GM12892 (cell line): ENCODE measurements around the gene DBN1.

ENCODE experiments used
- DNase-seq: peaks from one replicate; pipeline ENCODE4 v3.0.0; 2011; ENCODE audit not compliant: insufficient read length
- FAIRE-seq: peaks from 2 replicates; lab custom pipeline; 2011; peaks lifted over from hg19 to GRCh38; lab: Jason Lieb, UNC
- POLR2A ChIP-seq: IDR thresholded peaks from 2 replicates; pipeline ENCODE4 v1.6.1; 2011; ENCODE audit warnings: low read depth, low read length, control low read depth
- POLR2AphosphoS5 ChIP-seq: IDR thresholded peaks from 2 replicates; pipeline ENCODE4 v1.6.1; 2011; ENCODE audit warnings: low read depth, low read length, control low read depth
- TAF1 ChIP-seq: IDR thresholded peaks from 2 replicates; pipeline ENCODE4 v1.6.1; 2011; ENCODE audit warnings: low read depth, mild to moderate bottlenecking, control low read depth, low read length, borderline replicate concordance

DBN1 gene

DNA sequence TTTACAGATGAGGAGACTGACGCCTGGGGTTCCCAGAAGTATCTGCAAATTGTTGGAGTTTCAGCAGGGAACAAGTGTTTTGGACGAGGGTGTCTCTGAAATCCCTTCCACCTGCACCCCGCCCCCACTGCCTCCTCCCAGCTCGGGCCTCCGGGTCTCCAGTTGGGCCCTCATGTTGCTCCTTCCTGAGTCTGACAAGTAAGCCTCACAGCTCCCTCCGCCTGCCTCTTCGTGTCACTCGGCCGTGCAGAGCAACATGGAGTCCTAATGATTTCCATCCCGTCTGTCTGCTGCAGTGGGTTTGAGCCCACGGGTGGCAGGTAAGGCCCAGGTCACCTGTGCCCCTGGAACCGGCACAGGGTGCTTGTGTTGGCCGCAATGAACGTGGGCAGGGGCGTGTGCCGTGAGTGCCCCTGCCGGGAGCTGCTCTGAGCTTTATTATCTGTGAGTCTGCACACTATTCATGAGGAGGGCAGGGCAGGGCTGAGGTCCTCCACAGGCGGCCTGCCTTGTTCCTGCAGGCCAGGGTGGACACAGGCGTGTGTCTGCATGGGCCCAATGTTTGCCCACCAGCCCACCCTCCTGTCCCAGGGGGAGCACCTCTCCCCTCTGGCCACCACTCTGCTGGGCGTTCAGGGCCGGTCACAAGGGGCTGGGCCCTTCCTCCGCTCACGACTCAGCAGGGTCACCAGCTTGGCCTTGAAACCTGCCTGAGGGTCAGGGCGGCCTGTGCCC, 30.1 kb upstream of the DBN1 start:
- no peak for FAIRE-seq
- no peak for DNase-seq
- TF ChIP-seq POLR2AphosphoS5, result no peak
- no peak for TF ChIP-seq TAF1
- TF ChIP-seq POLR2A, result no peak

- no peak for TF ChIP-seq POLR2A
- no peak for TF ChIP-seq TAF1
- no peak for TF ChIP-seq POLR2AphosphoS5
- no peak for DNase-seq
- no peak for FAIRE-seq
These were observed 29.5 kb upstream of the DBN1 start for GRCh38 chr5:177502886-177503285.

- no peak for TF ChIP-seq TAF1
- TF ChIP-seq POLR2A, result no peak
- TF ChIP-seq POLR2AphosphoS5, result no peak
- DNase-seq (no peak), FAIRE-seq (peak; percentile 76)
These were observed 28.6 kb upstream of the DBN1 start for GRCh38 chr5:177501874-177502678.

DNA sequence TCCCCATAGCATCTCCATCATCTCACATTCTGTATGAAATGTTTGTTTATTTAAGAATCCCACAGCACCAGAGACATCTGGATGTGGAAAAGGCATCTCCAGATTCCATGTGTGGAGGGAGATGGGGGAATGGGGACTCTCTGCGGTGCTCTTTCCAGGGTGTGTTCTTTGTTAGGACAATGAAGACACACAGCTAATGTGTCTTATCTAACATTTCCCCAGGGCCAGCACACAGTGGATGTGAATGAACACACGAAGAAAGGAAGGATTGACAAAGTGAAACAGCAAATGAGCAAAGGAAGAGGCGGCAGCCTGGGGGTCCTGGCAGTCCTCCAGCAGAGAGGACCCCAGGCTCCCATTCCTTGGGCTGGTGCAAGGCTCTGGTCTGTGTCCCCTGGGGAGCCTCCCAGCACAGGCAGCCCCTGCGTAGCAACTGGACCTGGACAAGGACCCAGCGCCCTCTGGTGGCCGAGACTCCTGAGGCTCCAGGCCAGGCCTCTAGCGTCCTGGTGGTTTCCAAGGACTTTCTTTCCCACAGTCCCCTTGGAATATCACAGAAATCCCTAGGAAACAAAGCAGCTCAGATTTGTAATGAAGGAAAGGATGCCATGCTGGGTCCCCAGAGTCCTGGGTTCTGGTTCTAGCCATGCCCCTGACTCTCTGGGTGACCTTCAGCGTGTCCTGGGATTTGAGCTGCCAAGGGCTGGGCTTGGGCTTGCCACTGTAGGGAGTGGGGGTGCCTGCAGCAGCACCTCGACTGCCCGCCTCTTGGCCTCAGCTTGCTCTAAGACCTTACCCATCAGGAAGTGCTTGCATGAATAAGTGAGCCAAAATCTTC, 27.5 kb upstream of the DBN1 start:
- TF ChIP-seq POLR2AphosphoS5 (no peak), TAF1 (no peak), POLR2A (no peak)
- peak; percentile 89 for FAIRE-seq
- peak; percentile 72 for DNase-seq

DNA sequence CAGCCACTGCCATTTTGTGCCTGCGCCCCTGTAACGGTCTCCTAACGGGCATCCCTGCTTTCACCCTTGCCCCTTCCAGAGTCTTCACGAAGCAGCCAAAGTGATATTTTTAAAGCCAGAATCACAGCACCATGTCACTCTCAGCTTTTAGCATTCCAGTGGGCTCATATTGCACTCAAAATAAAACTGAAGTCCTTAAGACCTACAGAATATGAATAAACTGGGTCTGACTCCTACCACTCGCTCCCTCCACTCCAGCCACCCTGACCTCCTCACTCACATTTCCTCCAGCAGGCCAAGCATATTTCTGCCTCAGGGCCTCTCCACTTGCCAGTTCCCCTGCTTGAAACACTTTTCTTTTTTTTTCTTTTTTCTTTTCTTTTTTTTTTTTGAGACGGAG, 26.4 kb upstream of the DBN1 start:
- FAIRE-seq (no peak), DNase-seq (no peak)
- TF ChIP-seq TAF1 (no peak), POLR2AphosphoS5 (no peak), POLR2A (no peak)

DNA sequence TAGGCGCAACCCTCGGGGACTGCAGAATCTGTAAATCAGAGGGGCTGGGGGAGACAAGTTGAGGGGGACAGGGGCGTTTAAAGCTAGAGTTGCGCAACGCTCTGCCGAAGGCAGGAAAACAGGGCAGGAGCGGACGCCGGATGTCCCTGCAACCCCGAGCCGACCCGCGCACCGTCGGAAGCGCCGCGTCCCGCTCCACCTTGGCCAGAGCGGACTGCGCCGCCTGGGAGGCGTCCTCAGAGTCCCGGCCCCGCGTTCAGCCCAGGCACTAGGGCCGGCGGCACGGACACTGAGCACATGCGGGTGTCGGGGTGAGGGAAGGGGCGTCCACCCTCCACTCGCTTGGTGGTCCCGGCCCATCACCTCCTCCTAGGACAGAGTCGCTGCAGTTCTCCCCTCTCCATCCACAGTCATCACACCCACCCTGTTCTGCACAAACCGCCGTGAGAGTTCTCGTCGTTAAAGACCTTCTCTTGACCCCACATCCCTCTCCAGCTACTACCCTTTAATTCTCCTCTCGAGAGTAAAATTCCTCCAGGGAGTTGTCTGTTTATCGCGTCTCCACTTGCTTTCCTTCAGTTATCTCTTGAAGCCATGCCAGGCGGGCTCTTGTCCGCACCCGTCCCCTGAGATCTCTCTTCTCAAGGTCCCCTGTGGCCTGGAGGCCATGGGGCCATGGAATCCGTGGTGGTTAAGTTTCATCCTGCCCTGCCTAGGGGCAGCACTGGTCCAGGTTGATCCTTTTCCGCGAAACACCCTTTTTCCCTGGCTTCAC, 24.8 kb upstream of the DBN1 start:
- FAIRE-seq, result no peak
- no peak for DNase-seq
- TF ChIP-seq TAF1, result no peak

DNA sequence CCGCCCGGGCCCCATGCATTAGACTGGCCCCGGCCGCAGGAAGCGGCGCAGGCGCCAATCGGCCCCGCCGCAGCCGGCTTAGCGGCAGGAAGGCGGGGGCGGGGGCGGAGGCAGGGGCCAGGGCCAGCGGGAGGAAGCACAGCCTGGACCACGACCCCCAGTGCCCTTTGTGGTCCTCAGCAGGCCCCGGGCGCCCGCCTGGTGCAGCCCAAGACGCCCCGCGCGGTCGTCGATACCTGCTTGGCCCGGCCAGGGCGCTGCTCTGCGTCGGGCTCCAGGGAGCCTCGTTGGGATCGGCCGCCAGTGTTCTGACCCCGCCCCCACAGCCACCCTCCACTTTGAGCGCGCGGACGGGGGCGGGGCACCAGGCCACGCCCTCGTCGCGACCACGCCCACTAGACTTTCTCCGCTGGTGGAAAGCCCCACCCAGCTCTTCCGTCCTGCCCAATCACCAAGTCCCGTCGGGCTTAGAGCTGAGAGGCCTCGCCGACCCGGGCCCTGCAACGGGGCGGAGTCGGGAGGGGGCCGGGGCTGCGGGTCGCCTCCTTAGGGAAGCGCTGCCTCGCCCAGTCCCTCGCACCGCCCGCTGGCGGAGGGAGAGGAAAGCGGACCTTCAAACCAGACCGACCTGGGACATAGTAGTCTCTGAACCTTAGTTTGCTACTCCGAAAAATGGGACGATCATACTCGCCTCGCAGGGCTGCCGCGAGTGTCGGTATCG, 24.0 kb upstream of the DBN1 start, which contains the start of gene PDLIM7:
Gene PDLIM7 (minus strand): TSS at position 313 of the 721 bp plus-strand sequence. CDS start 1,092 bp downstream, outside the sequence.
- peak; percentile 94 for TF ChIP-seq POLR2AphosphoS5
- TF ChIP-seq TAF1, result peak; percentile 83
- peak; percentile 95 for TF ChIP-seq POLR2A
- DNase-seq (peak; percentile 98), FAIRE-seq (peak; percentile 89)

GRCh38 chr5:177496727-177497291, 23.4 kb upstream of the DBN1 start:
- DNase-seq (no peak), FAIRE-seq (peak; percentile 40)
- TF ChIP-seq POLR2AphosphoS5 (no peak), POLR2A (no peak), TAF1 (no peak)

DNA sequence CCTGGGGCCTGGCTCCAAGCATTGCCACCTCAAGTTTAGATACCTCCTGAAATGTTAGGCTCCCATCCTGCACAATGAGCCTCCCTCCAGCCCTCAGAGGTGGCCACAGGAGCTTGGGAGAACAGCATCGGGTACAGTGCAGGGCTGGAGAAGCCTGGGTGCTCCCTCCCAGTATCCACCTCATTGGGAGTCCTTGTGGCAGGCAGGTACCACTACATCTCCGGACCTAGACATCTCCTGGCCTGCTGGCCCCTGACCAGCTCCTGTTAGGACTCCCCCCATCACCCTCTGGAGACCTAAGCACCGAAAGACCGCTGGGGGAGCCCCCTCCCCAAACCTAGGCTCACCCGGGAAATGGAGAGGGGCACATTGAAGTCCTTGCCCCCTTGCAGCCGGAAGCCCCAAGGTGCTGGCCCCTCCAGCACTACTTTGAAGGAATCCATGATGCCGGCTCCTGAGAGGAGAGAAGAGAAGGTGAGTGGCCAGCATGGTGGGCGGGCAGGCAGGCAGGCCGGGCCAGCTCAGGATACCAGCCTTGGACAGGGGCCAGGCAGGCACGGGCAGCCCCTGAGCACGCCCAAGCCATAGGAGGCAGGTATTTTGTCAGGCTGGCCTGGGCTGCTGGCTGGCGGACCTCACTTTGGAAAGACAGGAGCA, 22.8 kb upstream of the DBN1 start:
- FAIRE-seq (no peak), DNase-seq (no peak)
- TF ChIP-seq POLR2AphosphoS5, result no peak
- TF ChIP-seq POLR2A, result no peak
- TF ChIP-seq TAF1, result no peak

GRCh38 chr5:177495243-177496060, 22.0 kb upstream of the DBN1 start:
- FAIRE-seq (peak; percentile 71), DNase-seq (no peak)

More at GRCh38 chr5:177495243-177496060, 22.0 kb upstream of the DBN1 start:
- no peak for TF ChIP-seq TAF1
- TF ChIP-seq POLR2AphosphoS5, result no peak
- no peak for TF ChIP-seq POLR2A
